ENCODE measurements around the gene ANO2.
"Not testable (repeated sequence)": the region's sequence is repeated elsewhere in the genome, so short reads cannot be mapped to it uniquely, and the experiment has no call there.

Gene ANO2

DNA sequence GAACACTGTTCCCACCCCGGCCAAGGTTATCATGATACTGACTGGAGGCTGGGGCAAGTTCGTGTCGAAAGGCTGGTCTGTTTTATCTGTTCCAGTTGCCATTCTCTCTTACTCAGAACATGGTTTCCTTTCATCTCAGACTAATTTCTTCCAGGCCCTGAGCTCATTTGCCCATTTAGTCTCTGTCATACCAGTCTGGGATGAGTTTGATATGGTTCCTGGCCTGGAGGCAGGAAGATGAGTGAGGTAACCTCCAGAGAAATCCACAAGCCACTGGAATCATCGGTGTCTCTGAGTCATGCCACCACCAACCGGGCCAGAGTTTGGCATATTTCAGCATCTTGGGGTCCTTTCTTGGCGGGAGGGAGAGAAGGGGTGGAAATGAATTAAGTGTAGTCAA is 398.4 kb downstream of the ANO2 start:
- DNase-seq (ENCODE audit: low spot score), result no peak

GRCh38 chr12:5537771-5538170 is 407.3 kb downstream of the ANO2 start:
- DNase-seq (ENCODE audit: low spot score), result no peak

GRCh38 chr12:5537026-5537615 is 407.9 kb downstream of the ANO2 start:
- not testable (repeated sequence) for DNase-seq (ENCODE audit: low spot score)

- DNase-seq (ENCODE audit: low spot score), result no peak
Measured at GRCh38 chr12:5535541-5535940, 409.5 kb downstream of the ANO2 start.

GRCh38 chr12:5534426-5535199 is 410.4 kb downstream of the ANO2 start:
- DNase-seq (ENCODE audit: low spot score), result no peak

- DNase-seq (ENCODE audit: low spot score), result no peak
Measured at GRCh38 chr12:5533368-5533767, 411.7 kb downstream of the ANO2 start.

DNA sequence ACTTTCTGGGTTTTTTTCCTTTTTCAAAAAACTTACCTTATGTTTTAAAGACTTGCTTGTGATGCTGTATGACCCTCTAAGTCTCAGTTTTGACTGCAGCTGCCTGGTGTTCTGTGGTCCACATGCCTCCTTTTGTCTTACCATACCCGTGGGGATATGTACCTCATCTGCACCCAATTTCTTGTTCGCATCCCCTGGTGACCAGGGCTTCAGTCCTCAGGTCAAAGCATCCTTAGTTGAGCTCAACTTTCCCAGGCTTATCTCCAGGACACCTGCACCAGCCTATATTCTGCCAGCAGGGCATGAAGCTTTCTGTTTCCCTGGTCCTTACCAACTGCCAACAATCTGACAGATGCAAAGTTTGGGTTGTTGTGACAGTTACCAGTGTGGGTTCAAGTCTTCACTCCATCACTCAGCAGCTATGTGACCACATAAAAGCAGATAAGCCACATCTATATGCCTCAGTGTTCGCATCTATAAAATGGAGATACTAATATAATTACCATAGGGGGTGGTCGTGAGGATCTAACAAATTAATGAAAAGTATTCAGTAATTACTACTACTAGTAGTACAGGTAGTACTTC is 419.2 kb downstream of the ANO2 start:
- no peak for DNase-seq (ENCODE audit: low spot score)

DNA sequence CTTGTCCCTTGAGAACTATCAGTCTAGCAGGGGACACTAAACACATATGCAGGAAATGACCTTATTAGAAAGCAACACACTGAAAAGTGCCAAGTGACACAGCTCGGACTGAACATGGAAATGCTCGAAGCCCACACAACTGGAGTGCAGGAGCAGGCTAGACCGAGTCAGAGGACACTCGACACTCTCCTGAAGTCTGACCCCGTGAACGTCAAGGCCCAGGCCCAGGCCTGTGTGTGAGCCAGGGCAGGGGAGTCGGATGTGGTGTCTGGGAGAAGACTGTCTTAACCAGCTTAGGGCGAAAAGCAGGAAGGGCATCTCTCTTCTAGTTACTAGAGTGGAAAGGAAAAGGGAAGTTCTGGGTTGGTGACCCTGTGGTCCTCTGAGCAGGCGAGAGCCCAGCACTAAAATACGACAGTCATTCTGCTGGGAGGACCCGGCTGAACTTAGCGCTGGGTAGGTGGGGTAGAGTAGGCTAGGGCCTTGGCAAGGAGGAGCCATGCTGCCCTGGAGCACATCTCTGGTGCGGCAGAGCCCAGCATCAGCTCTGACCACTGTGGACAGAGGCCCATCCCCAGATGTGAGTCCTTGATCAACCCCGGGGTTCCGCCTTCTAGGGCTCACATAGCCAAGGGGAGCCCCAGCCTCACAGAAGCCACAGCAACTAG is 420.2 kb downstream of the ANO2 start:
- DNase-seq (ENCODE audit: low spot score), result no peak

GRCh38 chr12:5524116-5524768 is 420.8 kb downstream of the ANO2 start:
- DNase-seq (ENCODE audit: low spot score), result no peak

DNA sequence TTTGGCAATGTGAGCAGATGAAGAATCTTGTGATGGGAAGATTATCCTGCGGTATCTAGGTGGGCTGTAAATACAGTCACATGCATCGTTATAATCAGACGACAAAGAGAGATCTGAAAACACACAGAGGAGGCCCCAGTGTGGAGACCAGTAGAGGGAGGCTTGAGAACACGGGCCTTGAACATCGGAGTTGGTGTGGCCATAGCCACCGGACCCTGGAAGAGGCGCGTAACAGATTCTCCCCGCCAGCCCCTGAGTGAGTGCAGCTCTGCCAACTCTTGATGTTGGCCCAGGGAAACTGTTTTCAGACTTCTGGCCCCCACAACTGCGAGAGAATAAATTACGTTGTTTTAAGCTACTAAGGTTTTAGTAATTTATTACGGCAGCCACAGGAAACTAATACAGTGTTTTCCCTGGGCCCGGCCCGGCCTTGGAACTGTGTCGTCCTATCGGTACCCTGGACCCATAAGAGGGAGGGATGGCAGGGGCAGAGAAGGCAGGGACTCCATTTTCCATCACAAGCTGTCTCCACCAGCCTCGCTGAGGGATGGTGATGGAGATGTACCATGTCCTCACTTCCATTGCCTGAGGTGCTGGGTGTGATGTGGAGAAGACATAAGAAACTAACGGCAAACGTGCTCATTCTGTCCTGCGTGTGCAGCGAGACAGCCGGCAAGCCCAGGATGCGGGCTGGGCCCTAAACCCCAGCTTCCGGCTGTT is 421.5 kb downstream of the ANO2 start:
- DNase-seq (ENCODE audit: low spot score), result no peak

GRCh38 chr12:5522432-5523335 is 422.4 kb downstream of the ANO2 start:
- DNase-seq (ENCODE audit: low spot score), result no peak

GRCh38 chr12:5521456-5522325 is 423.4 kb downstream of the ANO2 start:
- DNase-seq (ENCODE audit: low spot score), result no peak

- no peak for DNase-seq (ENCODE audit: low spot score)
Measured at GRCh38 chr12:5520831-5521230, 424.2 kb downstream of the ANO2 start.

GRCh38 chr12:5520037-5520436 is 425.0 kb downstream of the ANO2 start:
- no peak for DNase-seq (ENCODE audit: low spot score)

GRCh38 chr12:5518584-5519365 is 426.3 kb downstream of the ANO2 start:
- DNase-seq (ENCODE audit: low spot score), result no peak

- DNase-seq (ENCODE audit: low spot score), result no peak
Measured at GRCh38 chr12:5516371-5517241, 428.5 kb downstream of the ANO2 start.

- DNase-seq (ENCODE audit: low spot score), result no peak
Measured at GRCh38 chr12:5515458-5515857, 429.6 kb downstream of the ANO2 start.

DNA sequence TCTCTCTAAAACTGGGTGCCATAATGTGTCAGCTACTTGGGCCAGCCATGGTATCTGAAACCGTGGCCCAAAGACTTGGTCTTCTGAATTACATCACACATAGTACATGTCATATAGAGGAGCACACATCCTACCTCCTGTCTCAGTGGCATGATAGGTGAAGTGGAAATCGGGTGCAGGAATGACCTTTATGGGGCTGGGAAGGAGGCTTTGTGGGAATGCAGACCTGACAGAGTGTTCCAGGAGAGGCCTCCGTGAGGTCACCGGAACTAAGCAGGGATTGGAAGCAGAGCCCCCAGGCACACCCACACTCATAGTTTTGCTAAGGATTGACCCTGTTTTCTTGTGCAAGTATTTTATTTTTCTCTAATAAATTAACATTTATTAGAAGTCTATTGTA is 430.5 kb downstream of the ANO2 start:
- DNase-seq (ENCODE audit: low spot score), result no peak
